SK-N-MC (cell line): ENCODE data around the gene TGM5.

Source experiments
- FOXP2 ChIP-seq: optimal IDR thresholded peaks from 2 replicates; pipeline ENCODE3; 2011; ENCODE audit warnings: mild to moderate bottlenecking, moderate library complexity; ENCODE audit not compliant: insufficient read depth; ENCODE audit errors: extremely low read length, control extremely low read depth
- POLR2AphosphoS5 ChIP-seq: IDR thresholded peaks from 2 replicates; pipeline ENCODE4 v1.6.1; 2012; ENCODE audit warnings: mild to moderate bottlenecking, low read depth, low read length, borderline replicate concordance

GRCh38 chr15:43242616-43243015 lies 24.1 kb downstream of the TGM5 start:
- no peak for TF ChIP-seq FOXP2
- TF ChIP-seq POLR2AphosphoS5 = no peak
